ENCODE results near the gene PRKAR2B.

DNA sequence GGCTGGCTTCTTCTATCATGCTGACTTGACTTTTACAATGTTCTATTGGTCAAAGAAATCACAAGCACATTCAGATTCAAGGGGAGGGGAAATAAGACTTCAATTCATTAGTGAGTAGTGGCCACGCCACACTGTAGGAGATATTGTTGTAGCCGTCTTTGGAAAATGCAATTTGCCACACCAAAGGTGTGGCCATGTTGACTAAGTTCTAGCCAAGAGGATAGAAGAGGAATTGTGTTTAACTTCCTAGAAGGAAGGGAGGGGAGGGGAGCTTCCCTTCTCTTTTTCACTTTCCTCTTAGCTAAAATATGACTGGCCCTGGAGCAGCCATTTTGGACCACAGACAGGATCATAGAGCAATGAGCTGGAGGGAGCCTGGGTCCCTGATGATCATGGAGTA is 3.4 kb upstream of the PRKAR2B start:
- TF ChIP-seq, protein P1, sequence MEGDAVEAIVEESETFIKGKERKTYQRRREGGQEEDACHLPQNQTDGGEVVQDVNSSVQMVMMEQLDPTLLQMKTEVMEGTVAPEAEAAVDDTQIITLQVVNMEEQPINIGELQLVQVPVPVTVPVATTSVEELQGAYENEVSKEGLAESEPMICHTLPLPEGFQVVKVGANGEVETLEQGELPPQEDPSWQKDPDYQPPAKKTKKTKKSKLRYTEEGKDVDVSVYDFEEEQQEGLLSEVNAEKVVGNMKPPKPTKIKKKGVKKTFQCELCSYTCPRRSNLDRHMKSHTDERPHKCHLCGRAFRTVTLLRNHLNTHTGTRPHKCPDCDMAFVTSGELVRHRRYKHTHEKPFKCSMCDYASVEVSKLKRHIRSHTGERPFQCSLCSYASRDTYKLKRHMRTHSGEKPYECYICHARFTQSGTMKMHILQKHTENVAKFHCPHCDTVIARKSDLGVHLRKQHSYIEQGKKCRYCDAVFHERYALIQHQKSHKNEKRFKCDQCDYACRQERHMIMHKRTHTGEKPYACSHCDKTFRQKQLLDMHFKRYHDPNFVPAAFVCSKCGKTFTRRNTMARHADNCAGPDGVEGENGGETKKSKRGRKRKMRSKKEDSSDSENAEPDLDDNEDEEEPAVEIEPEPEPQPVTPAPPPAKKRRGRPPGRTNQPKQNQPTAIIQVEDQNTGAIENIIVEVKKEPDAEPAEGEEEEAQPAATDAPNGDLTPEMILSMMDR (IDR thresholded peaks at IDR 0.05; ENCODE audit: low read depth, low read length): no peak
- TF ChIP-seq EZH2phosphoT487 (IDR thresholded peaks at IDR 0.05; ENCODE audit: low read depth): no peak

All from OCI-LY3 (cell line).